PC-9 (cell line): ENCODE results near the gene ZBTB26. TPM values are rescaled to one million over a fixed set of nuclear protein-coding genes. Genes with fewer than 3 reads are reported as not detected.

Source experiments
- BruUV-seq: library from RNA; stranded (reverse); fragments of 400-500 nt; replicated peaks from 2 replicates; lab custom pipeline; 2021; lab: Mats Ljungman, UMichigan
- CTCF ChIA-PET: fragments of 300-600 bp; sonication (Branson Sonifier 250); formaldehyde crosslinking; loops from one replicate; lab custom pipeline; 2022; ENCODE audit warnings: antibody characterized with exemption; lab: Charles Lee
- POLR2A ChIA-PET: fragments of 300-600 bp; sonication (Branson Sonifier 250); formaldehyde crosslinking; loops from one replicate; lab custom pipeline; 2022; ENCODE audit warnings: antibody characterized with exemption; ENCODE audit not compliant: unreplicated experiment; lab: Charles Lee
- DNase-seq, 2 experiments: peaks; one replicate each; pipeline versions ENCODE4 v3.0.0 to v3.0.0-alpha.2; 2015 to 2022; ENCODE audit warnings: mixed read lengths in 1 of 2
- H2AFZ ChIP-seq: fragments of 200-600 bp; sonication (generic); 2 replicates; pipeline ENCODE4 v1.8.1; 2017; ENCODE audit warnings: antibody characterized with exemption
- H3F3A ChIP-seq: fragments of 200-600 bp; sonication (generic); 2 replicates; pipeline ENCODE4 v1.8.1; 2017; ENCODE audit warnings: antibody characterized with exemption, mild to moderate bottlenecking, low read depth; ENCODE audit not compliant: insufficient read depth
- H3K27ac ChIP-seq: fragments of 200-600 bp; sonication (generic); 2 replicates; pipeline ENCODE4 v1.6.1; 2016; ENCODE audit warnings: mixed run types
- H3K27me3 ChIP-seq: fragments of 200-600 bp; sonication (generic); 2 replicates; pipeline ENCODE4 v1.6.1; 2016; ENCODE audit warnings: low read depth, mixed run types; ENCODE audit not compliant: insufficient read depth
- H3K36me3 ChIP-seq: fragments of 200-600 bp; sonication (generic); 2 replicates; pipeline ENCODE4 v1.6.1; 2016; ENCODE audit warnings: low read depth, mixed run types
- H3K4me1 ChIP-seq: fragments of 200-600 bp; sonication (generic); replicated peaks from 2 replicates; pipeline ENCODE4 v1.6.1; 2016; ENCODE audit warnings: mixed run types; ENCODE audit not compliant: insufficient read depth
- H3K4me2 ChIP-seq: fragments of 200-600 bp; sonication (generic); 2 replicates; pipeline ENCODE4 v1.6.1; 2017; ENCODE audit warnings: mixed run types
- H3K4me3 ChIP-seq: fragments of 200-600 bp; sonication (generic); 2 replicates; pipeline ENCODE4 v1.6.1; 2016; ENCODE audit warnings: mixed run types
- H3K79me2 ChIP-seq: fragments of 200-600 bp; sonication (generic); 2 replicates; pipeline ENCODE4 v1.6.1; 2017; ENCODE audit warnings: low read depth, mixed run types
- H3K9me2 ChIP-seq: fragments of 200-600 bp; sonication (generic); 2 replicates; pipeline ENCODE4 v1.8.1; 2017; ENCODE audit warnings: mild to moderate bottlenecking; ENCODE audit not compliant: insufficient read depth
- H3K9me3 ChIP-seq: fragments of 200-600 bp; sonication (generic); 2 replicates; pipeline ENCODE4 v1.8.1; 2016; ENCODE audit warnings: low read depth; ENCODE audit not compliant: insufficient read depth
- H4K20me1 ChIP-seq: fragments of 200-600 bp; sonication (generic); 2 replicates; pipeline ENCODE4 v1.8.1; 2017; ENCODE audit not compliant: insufficient read depth
- CTCF ChIP-seq: fragments of 200-600 bp; sonication (generic); conservative IDR thresholded peaks from 2 replicates; pipeline ENCODE4 v1.6.1; 2017; ENCODE audit warnings: mixed run types, antibody characterized with exemption, mild to moderate bottlenecking, moderate library complexity
- EZH2 ChIP-seq: fragments of 200-600 bp; sonication (generic); IDR thresholded peaks from 2 replicates; pipeline ENCODE4 v1.8.0; 2017; ENCODE audit warnings: antibody characterized with exemption, low read depth
- intact Hi-C: fragments of 100-400 bp; cut with micrococcal nuclease; formaldehyde crosslinking; loops from one replicate; pipeline ENCODE4 v1.10.0; 2022; ENCODE audit not compliant: unreplicated experiment
- total RNA-seq: library from RNA; stranded (reverse); gene quantifications from 2 replicates; pipeline ENCODE4 v1.2.3, GENCODE V29; 2021

The ZBTB26 gene
- total RNA-seq, 1 experiment from 2014 or later = 10.2 TPM

DNA sequence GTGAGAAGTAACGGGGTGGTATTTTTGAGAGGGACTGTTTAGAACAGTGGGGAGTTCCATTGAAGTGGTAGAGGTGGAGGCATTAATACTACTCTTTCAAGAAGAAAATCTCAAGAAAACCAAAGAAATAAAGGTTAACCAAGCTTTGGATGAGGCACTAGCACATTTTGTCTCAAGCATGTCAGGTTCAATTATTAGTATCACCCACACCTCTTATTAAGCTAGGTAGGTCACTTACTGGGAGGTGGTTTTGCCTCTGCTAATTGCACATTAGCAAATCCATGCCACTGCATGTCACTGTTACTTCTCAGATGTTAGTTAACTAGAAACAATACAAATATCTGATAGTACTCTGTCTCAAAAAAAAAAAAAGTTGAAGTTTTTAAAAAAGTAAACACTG lies 19.7 kb upstream of the ZBTB26 start:
- no TSS peak for BruUV-seq
- peaks cover 75% of the 10 kb centered on the region for H4K20me1 ChIP-seq

DNA sequence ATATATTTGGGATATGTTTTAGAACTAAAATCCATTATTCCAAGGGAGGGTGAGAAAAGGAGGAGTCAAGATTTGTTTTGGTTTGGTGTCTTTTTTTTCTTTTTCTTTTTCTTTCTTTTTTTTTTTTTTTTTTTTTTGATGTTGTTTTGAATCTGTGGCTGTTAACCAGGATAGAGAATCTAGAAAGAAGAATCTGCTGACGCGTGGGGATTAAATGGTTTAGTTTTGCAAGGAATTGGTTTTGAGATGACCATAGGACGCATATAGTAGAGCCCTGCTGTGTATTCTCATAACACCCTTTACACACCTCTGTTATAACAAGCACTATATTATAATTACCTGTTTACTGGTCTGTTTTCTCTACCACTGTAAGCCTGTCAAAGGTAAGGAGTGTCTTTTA lies 19.0 kb upstream of the ZBTB26 start:
- H4K20me1 ChIP-seq = peaks cover 67% of the 10 kb centered on the region
- H3K9me2 ChIP-seq = no peaks in the 10 kb centered on the region
- no peak overlapping the region for H2AFZ ChIP-seq
- no peaks in the 10 kb centered on the region for H3K27me3 ChIP-seq
- no peaks in the 10 kb centered on the region for H3K9me3 ChIP-seq
- BruUV-seq = no TSS peak
- no peak overlapping the region for H3K4me2 ChIP-seq
- peaks cover 20% of the 10 kb centered on the region for H3K36me3 ChIP-seq
- peaks cover 45% of the 10 kb centered on the region for H3K4me1 ChIP-seq
- TF ChIP-seq EZH2 = no peak
- no peak for TF ChIP-seq CTCF
- no peak overlapping the region for H3K27ac ChIP-seq
- H3K4me3 ChIP-seq = no peak overlapping the region
- ChIA-PET CTCF (no interaction called here), POLR2A (interaction anchor here (0.6 kb wide), 1 partner anchor 306 kb away, joined by 4 read pairs; no protein-coding TSS in a partner anchor)
- intact Hi-C loops = no loop called here
- no peak for DNase-seq
- H3K79me2 ChIP-seq = peaks cover 97% of the 10 kb centered on the region
- peaks cover 26% of the 10 kb centered on the region for H3F3A ChIP-seq

More for the DNA sequence above, 19.7 kb upstream of the ZBTB26 start:
- no peak for DNase-seq
- Histone ChIP-seq H3K9me2 (no peaks in the 10 kb centered on the region), H3K79me2 (peaks cover 97% of the 10 kb centered on the region), H3K4me3 (no peak overlapping the region), H3F3A (peaks cover 26% of the 10 kb centered on the region), H3K4me2 (no peak overlapping the region), H3K9me3 (no peaks in the 10 kb centered on the region), H2AFZ (no peak overlapping the region), H3K27me3 (no peaks in the 10 kb centered on the region), H3K27ac (no peak overlapping the region), H3K4me1 (peaks cover 38% of the 10 kb centered on the region), H3K36me3 (peaks cover 14% of the 10 kb centered on the region)
- ChIA-PET POLR2A (interaction anchor here (0.6 kb wide), 1 partner anchor 307 kb away, joined by 4 read pairs; no protein-coding TSS in a partner anchor), CTCF (no interaction called here)
- TF ChIP-seq EZH2 (no peak), CTCF (no peak)
- intact Hi-C loops = no loop called here

DNA sequence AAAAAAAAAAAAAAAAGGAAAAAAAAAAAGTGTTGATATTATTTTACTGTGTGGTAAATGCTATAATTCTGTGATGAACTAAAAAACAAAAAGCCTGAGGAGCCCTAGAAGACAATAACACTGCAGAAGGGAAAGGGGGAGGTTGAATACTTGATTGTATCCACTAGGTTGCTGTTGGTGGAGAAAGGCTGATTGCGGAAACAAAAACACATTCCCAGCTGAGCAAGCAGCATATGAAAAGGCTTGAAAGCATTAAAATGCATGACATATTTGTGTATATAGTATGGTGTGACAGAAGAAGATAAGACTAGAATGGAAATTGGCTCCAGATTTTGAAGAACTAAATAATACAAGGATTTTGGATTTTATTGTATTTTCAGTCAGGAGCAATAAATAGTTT lies 18.4 kb upstream of the ZBTB26 start:
- no peak overlapping the region for H3K27ac ChIP-seq
- POLR2A ChIA-PET = interaction anchor here (0.6 kb wide), 1 partner anchor 20 kb away, joined by 4 read pairs; no protein-coding TSS in a partner anchor
- H3K9me2 ChIP-seq = no peaks in the 10 kb centered on the region
- intact Hi-C loops = no loop called here
- TF ChIP-seq CTCF (no peak), EZH2 (no peak)
- no peaks in the 10 kb centered on the region for H3K27me3 ChIP-seq
- H3K4me1 ChIP-seq = peaks cover 45% of the 10 kb centered on the region
- CTCF ChIA-PET = no interaction called here
- H3K9me3 ChIP-seq = no peaks in the 10 kb centered on the region
- no peak overlapping the region for H2AFZ ChIP-seq
- H3K79me2 ChIP-seq = peaks cover 97% of the 10 kb centered on the region
- BruUV-seq = no TSS peak
- no peak overlapping the region for H3K4me2 ChIP-seq
- no peak for DNase-seq
- H3K4me3 ChIP-seq = no peak overlapping the region
- H4K20me1 ChIP-seq = peaks cover 66% of the 10 kb centered on the region
- peaks cover 24% of the 10 kb centered on the region for H3F3A ChIP-seq
- H3K36me3 ChIP-seq = peaks cover 20% of the 10 kb centered on the region
